Measurements from ENCODE around the gene PIK3C2A.

DNA sequence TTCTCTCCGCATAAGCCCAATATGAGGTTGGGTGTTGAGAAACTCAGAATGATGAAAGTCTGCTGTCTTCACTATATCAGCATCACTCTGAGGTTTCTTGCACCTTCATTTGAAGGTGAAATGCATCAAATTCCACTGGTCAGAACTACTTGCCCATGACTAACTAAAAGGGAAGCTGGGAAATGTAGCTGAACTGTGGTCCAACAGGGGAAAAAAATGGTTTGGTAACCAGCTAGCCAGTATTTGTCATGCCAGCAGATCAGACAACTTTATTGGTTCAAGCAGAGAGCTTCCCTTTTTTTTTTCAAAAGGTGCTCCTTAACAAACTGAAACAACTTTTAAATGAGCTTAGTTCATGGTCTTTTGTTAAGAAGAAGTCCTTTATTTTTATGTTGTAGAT is 14.2 kb upstream of the PIK3C2A start:
- TF ChIP-seq, protein P1, sequence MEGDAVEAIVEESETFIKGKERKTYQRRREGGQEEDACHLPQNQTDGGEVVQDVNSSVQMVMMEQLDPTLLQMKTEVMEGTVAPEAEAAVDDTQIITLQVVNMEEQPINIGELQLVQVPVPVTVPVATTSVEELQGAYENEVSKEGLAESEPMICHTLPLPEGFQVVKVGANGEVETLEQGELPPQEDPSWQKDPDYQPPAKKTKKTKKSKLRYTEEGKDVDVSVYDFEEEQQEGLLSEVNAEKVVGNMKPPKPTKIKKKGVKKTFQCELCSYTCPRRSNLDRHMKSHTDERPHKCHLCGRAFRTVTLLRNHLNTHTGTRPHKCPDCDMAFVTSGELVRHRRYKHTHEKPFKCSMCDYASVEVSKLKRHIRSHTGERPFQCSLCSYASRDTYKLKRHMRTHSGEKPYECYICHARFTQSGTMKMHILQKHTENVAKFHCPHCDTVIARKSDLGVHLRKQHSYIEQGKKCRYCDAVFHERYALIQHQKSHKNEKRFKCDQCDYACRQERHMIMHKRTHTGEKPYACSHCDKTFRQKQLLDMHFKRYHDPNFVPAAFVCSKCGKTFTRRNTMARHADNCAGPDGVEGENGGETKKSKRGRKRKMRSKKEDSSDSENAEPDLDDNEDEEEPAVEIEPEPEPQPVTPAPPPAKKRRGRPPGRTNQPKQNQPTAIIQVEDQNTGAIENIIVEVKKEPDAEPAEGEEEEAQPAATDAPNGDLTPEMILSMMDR (IDR thresholded peaks at IDR 0.05; ENCODE audit: low read depth, low read length, poor library complexity, severe bottlenecking) = no peak
- TF ChIP-seq EZH2phosphoT487 (IDR thresholded peaks at IDR 0.05; ENCODE audit: borderline replicate concordance, low read length) = no peak

Measured in DOHH2 (cell line).